ENCODE results near the gene RPTOR.
"Not testable (repeated sequence)": the region's sequence is repeated elsewhere in the genome, so short reads cannot be mapped to it uniquely, and the experiment has no call there.

Gene RPTOR

DNA sequence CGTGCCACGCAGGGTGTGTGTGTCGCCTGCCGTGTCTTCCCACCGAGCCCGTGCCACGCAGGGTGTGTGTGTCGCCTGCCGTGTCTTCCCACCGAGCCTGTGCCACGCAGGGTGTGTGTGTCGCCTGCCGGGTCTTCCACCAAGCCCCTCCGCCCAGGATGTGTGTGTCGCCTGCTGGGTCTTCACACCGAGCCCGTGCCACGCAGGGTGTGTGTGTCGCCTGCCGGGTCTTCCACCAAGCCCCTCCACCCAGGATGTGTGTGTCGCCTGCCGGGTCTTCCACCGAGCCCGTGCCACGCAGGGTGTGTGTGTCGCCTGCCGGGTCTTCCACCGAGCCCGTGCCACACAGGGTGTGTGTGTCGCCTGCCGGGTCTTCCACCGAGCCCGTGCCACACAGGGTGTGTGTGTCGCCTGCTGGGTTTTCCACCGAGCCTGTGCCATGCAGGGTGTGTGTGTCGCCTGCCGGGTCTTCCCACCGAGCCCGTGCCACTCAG lies 331.9 kb downstream of the RPTOR start:
- ATAC-seq: not testable (repeated sequence)

DNA sequence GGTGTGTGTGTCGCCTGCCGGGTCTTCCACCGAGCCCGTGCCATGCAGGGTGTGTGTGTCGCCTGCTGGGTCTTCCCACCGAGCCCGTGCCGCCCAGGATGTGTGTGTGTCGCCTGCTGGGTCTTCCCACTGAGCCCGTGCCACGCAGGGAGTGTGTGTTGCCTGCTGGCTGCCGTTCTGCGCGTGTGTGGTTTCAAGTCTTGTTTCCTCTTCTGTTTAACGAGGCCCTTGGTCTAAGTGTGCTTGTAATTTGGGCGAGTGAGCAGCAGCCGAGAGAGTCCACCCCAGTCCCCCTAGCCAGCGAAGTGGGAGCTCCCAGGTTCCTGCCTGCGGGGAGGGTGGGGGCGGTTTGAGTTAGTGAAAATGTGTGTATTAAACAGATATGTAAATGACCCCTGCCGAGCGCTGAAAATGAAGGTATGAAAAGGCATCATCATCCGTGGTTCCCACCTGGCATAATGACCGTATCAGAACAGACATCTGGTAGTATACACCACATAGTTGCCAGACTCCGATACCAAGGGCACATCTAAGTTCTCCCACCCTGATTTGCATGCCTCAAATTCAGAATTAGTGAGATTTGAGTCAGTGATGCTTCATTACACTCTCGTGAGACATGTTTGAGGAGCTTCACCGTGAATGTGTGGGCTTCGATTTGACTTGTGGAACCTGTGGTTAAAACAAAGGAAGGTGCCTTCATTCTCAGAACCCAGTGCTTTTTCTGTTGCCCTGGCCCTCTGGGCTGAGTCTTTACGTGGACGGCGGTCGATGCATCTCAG lies 332.5 kb downstream of the RPTOR start:
- no peak for ATAC-seq
- no peak for TF ChIP-seq RARB (CRISPR knock-in tag; IDR thresholded peaks at IDR 0.05)
- TF ChIP-seq, protein P1, sequence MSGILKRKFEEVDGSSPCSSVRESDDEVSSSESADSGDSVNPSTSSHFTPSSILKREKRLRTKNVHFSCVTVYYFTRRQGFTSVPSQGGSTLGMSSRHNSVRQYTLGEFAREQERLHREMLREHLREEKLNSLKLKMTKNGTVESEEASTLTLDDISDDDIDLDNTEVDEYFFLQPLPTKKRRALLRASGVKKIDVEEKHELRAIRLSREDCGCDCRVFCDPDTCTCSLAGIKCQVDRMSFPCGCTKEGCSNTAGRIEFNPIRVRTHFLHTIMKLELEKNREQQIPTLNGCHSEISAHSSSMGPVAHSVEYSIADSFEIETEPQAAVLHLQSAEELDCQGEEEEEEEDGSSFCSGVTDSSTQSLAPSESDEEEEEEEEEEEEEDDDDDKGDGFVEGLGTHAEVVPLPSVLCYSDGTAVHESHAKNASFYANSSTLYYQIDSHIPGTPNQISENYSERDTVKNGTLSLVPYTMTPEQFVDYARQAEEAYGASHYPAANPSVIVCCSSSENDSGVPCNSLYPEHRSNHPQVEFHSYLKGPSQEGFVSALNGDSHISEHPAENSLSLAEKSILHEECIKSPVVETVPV (CRISPR knock-in tag; IDR thresholded peaks at IDR 0.05): no peak
- no peak for TF ChIP-seq ISL1 (CRISPR knock-in tag; IDR thresholded peaks at IDR 0.05)
- TF ChIP-seq BACH2 (CRISPR knock-in tag; IDR thresholded peaks at IDR 0.05; ENCODE audit: borderline replicate concordance): no peak
- TF ChIP-seq, protein P2, sequence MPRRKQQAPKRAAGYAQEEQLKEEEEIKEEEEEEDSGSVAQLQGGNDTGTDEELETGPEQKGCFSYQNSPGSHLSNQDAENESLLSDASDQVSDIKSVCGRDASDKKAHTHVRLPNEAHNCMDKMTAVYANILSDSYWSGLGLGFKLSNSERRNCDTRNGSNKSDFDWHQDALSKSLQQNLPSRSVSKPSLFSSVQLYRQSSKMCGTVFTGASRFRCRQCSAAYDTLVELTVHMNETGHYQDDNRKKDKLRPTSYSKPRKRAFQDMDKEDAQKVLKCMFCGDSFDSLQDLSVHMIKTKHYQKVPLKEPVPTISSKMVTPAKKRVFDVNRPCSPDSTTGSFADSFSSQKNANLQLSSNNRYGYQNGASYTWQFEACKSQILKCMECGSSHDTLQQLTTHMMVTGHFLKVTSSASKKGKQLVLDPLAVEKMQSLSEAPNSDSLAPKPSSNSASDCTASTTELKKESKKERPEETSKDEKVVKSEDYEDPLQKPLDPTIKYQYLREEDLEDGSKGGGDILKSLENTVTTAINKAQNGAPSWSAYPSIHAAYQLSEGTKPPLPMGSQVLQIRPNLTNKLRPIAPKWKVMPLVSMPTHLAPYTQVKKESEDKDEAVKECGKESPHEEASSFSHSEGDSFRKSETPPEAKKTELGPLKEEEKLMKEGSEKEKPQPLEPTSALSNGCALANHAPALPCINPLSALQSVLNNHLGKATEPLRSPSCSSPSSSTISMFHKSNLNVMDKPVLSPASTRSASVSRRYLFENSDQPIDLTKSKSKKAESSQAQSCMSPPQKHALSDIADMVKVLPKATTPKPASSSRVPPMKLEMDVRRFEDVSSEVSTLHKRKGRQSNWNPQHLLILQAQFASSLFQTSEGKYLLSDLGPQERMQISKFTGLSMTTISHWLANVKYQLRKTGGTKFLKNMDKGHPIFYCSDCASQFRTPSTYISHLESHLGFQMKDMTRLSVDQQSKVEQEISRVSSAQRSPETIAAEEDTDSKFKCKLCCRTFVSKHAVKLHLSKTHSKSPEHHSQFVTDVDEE (CRISPR knock-in tag; IDR thresholded peaks at IDR 0.05): no peak
- no peak for TF ChIP-seq SNAI2 (CRISPR knock-in tag; IDR thresholded peaks at IDR 0.05)
- TF ChIP-seq CSDC2 (CRISPR knock-in tag; IDR thresholded peaks at IDR 0.05): no peak
- TF ChIP-seq, protein P3, sequence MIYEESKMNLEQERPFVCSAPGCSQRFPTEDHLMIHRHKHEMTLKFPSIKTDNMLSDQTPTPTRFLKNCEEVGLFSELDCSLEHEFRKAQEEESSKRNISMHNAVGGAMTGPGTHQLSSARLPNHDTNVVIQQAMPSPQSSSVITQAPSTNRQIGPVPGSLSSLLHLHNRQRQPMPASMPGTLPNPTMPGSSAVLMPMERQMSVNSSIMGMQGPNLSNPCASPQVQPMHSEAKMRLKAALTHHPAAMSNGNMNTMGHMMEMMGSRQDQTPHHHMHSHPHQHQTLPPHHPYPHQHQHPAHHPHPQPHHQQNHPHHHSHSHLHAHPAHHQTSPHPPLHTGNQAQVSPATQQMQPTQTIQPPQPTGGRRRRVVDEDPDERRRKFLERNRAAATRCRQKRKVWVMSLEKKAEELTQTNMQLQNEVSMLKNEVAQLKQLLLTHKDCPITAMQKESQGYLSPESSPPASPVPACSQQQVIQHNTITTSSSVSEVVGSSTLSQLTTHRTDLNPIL (CRISPR knock-in tag; IDR thresholded peaks at IDR 0.05; ENCODE audit: low read depth): no peak
- no peak for TF ChIP-seq ZNF565 (CRISPR knock-in tag; conservative IDR thresholded peaks at IDR 0.05; ENCODE audit: low read depth)
- TF ChIP-seq PPARA (CRISPR knock-in tag; IDR thresholded peaks at IDR 0.05; ENCODE audit: borderline replicate concordance): no peak
- TF ChIP-seq, protein P4, sequence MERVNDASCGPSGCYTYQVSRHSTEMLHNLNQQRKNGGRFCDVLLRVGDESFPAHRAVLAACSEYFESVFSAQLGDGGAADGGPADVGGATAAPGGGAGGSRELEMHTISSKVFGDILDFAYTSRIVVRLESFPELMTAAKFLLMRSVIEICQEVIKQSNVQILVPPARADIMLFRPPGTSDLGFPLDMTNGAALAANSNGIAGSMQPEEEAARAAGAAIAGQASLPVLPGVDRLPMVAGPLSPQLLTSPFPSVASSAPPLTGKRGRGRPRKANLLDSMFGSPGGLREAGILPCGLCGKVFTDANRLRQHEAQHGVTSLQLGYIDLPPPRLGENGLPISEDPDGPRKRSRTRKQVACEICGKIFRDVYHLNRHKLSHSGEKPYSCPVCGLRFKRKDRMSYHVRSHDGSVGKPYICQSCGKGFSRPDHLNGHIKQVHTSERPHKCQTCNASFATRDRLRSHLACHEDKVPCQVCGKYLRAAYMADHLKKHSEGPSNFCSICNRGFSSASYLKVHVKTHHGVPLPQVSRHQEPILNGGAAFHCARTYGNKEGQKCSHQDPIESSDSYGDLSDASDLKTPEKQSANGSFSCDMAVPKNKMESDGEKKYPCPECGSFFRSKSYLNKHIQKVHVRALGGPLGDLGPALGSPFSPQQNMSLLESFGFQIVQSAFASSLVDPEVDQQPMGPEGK (CRISPR knock-in tag; IDR thresholded peaks at IDR 0.05; ENCODE audit: borderline replicate concordance): no peak
- TF ChIP-seq, protein P5, sequence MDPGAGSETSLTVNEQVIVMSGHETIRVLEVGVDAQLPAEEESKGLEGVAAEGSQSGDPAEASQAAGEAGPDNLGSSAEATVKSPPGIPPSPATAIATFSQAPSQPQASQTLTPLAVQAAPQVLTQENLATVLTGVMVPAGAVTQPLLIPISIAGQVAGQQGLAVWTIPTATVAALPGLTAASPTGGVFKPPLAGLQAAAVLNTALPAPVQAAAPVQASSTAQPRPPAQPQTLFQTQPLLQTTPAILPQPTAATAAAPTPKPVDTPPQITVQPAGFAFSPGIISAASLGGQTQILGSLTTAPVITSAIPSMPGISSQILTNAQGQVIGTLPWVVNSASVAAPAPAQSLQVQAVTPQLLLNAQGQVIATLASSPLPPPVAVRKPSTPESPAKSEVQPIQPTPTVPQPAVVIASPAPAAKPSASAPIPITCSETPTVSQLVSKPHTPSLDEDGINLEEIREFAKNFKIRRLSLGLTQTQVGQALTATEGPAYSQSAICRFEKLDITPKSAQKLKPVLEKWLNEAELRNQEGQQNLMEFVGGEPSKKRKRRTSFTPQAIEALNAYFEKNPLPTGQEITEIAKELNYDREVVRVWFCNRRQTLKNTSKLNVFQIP (CRISPR knock-in tag; IDR thresholded peaks at IDR 0.05; ENCODE audit: borderline replicate concordance, low read depth): no peak
- TF ChIP-seq ZC3H10 (CRISPR knock-in tag; IDR thresholded peaks at IDR 0.05): no peak
- TF ChIP-seq OSR1 (CRISPR knock-in tag; IDR thresholded peaks at IDR 0.05): no peak
- TF ChIP-seq ZNF70 (CRISPR knock-in tag; IDR thresholded peaks at IDR 0.05): no peak

DNA sequence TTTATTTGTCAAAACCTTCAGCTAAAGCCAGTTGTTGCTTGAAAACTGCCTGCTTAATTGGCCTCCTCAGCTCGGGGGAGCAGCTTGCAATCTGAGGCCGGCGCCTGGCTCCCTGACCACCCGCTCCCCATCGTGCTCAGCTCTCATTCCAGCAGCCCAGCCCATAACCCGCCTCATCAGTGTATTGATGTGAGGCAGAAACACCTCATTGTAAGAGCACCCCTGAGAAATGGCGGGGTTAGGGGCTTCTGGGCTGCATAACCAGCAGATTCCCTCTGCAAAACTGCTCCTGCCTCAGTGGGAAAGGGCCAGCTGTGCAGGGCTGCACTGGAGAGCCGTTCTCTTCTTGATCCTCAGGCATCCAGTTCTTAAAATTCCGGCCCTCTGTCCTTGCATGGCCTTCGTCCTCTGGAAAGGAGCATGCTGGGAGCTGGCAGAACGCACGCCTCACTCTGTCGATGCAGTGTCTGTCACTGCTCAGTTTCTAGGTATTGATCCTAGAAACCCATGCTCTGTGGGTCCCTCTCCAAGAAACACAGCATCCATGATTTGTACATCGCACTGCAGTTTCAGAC lies 333.2 kb downstream of the RPTOR start:
- TF ChIP-seq CSDC2 (CRISPR knock-in tag; IDR thresholded peaks at IDR 0.05) (no peak), ZNF70 (CRISPR knock-in tag; IDR thresholded peaks at IDR 0.05) (no peak), GLIS3 (CRISPR knock-in tag; IDR thresholded peaks at IDR 0.05) (no peak)
- TF ChIP-seq, protein P3 (CRISPR knock-in tag; IDR thresholded peaks at IDR 0.05; ENCODE audit: low read depth): no peak
- ATAC-seq: no peak

All from SK-N-SH treated with all-trans-retinoic acid at 6 μM for 48 hours (cell line).